ENCODE results near the gene PIK3C2A.

PIK3C2A gene

DNA sequence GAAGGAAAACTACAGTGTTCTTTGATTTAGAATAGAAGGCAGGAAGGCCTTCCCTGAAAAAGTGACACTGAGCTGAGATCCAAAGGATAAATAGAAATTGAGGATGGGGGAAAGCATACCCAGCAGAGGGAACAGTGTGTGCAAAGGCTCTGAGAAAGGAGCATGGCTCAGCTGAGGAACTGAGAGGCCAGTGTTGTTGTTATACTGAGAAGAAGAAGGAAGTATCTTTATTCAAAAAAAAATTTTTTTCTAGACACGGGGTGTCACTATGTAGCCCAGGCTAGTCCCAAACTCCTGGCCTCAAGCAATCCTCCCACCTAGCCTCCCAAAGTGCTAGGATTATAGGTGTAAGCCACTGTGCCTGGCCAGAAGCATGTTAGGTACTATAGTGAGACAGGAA lies 3.5 kb upstream of the PIK3C2A start:
- no peak for DNase-seq (ENCODE audit: low read depth in 2 of 3, low spot score in 2 of 3)

DNA sequence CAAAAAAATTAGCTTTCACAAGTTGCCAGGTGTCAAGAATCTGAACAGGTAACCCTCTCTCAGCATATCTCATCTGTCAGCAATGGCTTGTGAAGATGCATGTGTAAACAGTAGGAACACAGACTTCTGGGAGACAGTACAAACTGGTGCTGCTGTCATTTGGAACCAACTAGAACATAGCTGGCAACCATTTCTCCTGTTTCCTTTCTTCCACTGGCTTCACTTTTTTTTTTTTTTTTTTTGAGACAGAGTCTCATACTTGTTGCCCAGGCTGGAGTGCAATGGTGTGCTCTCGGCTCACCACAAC lies 2.1 kb upstream of the PIK3C2A start:
- DNase-seq (ENCODE audit: low read depth in 2 of 3, low spot score in 2 of 3) = no peak

DNA sequence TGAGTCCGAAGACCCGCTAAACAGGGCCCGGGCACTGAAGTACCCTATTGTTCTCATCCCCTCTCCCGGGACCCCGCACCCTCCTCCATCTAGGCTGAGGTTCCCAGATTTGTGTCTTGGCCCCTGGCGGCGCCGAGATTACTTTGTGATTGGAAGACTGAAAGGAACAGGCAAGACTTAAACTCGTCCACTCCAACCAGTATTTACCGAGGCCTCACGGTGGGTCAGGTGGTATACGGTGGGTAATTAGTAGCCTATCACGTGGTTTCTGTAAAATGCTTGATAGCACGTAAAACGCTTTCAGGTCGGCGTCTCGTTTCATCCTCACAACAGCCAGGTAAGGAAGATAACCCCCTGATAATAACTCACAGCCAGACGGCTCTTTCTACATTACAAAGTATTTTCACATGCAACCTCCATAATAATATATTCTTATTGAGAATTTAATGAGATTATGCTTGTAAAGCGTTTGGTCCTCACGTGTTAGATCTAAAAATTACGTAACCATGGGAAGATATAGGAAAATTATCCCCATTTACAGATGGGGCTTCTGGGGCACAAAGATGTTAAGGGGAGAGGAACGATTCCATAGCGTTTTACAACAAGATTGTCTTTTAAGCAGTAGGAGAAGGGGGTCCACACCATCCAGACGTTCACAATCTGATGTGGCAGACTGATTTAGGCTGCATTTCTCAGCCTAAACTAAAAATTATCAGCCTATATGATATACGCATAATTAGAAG lies 642 bp upstream of the PIK3C2A start:
- peak in 1 of 3 experiments; percentile 12 for DNase-seq (ENCODE audit: low read depth in 2 of 3, low spot score in 2 of 3)

DNA sequence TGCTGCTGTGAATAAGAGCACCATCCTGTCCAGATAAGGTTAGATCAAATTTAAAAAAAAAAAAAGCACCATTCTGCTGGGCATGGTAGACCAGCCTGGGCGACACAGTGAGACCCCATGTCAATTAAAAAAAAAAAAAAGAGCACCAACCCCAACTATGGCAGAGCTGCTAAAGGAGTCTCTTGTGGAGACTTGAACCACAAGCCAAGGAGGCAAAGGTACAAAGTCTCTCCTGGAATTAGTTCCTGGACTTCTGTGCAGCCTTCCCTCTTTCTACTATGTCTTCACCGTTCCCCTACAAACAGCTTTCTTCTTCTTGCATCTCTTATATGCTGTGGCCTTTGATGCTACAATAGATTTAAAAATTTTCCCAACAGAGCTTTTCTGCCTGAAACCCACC lies 1.3 kb downstream of the PIK3C2A start:
- no peak for DNase-seq (ENCODE audit: low read depth in 2 of 3, low spot score in 2 of 3)

DNA sequence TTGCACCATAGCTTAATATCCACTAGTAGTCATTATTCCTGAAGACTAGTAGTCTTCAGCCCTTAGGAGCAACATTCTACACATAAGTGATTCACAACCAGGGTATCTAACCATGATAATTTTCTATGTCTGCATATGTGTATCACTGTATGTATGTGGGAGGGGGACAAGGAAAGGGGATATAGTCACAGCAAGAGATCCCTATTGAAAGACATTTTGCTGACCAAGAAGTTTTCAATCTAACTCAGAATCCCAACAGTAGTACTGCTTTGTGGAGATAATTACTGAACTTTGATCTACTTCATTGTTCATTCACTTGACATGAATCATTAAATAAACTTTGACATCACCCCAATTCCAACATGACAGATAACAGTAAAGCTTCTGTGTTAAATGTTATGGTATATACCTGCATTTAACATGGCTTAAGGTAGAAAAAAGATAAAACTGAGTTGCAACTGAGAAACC lies 10.3 kb downstream of the PIK3C2A start:
- DNase-seq (ENCODE audit: low read depth in 2 of 3, low spot score in 2 of 3) = no peak

DNA sequence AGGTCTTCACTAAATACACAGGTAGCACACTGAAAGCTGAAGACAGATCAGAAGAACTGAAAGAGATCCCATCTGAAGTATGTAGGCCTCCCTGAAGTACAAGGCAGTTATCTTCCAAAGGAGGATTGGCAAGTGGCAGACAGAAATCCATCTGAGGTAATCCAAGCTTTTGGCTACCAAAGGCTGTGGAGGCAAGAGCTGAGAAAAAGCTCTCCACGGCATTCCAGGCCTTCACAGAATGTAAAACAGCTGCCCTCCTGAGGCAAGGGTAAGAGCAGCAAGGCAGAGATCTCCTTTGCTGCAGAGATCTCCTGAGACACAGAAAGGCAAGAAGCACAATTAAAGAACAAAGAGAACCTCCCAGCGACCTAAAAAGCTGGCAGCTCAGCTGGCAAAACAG lies 19.1 kb downstream of the PIK3C2A start:
- no peak for DNase-seq (ENCODE audit: low read depth in 2 of 3, low spot score in 2 of 3)

DNA sequence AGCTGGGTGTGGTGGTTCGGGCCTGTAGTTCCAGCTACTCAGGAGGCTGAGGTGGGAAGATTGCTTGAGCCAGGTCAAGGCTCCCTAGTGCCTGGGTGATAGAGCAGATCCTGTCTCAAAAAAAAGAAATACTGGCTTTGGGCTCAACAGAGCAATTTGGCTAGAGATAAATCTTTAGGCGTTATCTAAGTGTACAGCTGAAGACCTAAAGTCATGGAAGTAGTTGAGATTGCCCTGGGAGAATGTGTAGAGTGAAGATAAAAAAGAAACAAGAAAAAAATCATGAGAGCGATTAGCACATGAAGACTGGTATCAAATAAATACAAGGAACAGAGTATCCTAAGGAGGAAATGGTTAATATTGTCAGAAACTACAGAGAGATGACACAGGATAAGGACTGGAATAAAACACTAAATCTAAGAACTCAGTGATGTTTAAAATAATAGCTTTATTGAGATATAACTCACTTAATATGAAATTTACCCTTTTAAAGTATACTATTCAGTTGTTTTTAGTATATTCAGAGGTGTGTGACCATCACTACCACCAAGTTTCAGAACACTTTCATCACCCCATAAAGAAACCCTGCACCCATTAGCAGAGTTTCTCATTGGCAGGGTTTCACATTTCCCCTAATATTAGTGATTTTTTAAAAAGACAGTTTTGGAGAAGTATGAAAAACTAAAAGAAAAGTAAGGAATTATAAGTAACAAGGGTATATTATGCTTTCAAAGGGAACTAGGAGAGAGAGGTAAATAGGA lies 20.7 kb downstream of the PIK3C2A start:
- no peak for DNase-seq (ENCODE audit: low read depth in 2 of 3, low spot score in 2 of 3)

DNA sequence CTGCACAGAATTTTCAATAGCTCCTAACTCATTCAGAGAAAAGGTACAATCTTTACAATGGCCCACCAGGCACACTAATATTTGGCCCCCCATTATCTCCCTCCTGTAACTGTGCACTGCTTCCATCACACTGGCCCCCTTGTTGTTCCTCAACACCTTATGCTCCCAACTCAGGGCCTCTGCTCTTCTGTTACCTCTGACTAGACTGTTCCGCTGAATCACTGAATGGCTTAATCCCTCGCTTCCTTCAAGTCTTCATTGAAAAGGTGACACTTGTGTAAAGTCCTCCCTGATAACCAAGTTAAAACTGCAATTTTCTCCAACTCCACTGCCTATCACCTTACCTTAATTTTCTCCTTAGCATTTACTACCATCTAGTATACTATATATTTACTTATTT lies 21.8 kb downstream of the PIK3C2A start:
- DNase-seq (ENCODE audit: low read depth in 2 of 3, low spot score in 2 of 3) = no peak

DNA sequence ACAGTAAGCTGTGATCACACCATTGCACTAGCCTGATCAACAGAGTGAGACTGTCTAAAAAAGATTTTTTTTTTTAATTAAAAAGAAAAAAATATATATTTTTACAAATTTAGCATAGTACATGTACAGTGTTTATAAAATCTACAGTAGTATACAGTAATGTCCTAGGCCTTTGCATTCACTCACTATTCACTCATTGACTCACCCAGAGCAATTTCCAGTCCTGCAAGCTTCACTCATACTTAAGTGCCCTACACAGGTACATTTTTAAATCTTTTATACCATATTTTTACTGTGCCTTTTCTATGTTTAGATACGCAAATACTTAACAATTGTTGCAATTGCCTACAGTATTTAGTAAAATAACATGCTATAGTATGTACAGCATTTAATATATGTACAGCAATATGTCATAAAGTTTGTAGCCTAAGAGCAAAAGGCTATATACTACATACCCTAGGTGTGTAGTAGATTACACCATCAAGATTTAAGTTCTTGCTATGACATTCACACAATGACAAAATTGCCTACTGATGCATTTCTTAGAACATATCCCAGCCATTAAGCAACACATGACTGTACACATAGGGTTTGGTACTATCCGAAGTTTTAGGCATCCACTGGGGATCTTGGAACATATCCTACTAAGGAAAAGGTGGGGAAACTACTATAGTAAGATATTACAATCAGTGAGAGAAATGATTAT lies 22.8 kb downstream of the PIK3C2A start:
- DNase-seq (ENCODE audit: low read depth in 2 of 3, low spot score in 2 of 3) = no peak

DNA sequence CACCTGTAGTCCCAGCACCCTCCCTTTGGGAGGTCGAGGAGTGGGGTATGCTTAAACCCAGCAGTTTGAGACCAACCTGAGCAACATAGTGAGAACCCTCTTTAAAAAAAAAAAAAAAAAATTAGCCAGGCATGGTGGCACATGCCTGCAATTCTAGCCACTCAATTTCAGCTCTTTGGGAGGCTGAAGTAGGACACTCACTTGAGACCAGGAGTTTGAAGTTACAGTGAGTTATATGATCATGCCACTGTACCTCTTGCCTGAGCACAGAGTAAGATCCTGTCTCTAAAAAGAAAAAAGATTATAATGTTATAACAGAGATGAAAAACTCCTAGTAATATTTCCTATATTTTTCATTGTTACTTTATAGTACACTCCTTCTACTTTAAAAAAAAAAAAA lies 23.9 kb downstream of the PIK3C2A start:
- DNase-seq (ENCODE audit: low read depth in 2 of 3, low spot score in 2 of 3) = no peak

DNA sequence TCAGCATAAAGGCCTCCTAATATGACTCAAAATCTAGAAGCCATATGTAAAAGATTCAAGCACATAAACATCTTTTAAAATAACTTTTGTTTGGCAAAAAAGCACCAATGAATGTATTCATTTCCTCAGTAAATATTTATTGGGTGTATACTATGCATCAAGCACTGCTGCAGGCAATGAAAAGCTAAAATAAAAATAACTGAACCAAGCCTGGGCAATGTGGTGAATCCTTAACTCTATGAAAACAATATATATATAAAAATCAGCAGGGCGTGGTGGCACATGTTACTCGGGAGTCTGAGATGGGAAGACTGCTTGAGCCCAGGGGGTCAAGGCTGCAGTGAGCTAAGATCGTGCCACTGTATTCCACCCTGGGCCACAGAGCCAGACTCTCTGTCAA lies 27.8 kb downstream of the PIK3C2A start:
- no peak for DNase-seq (ENCODE audit: low read depth in 2 of 3, low spot score in 2 of 3)

DNA sequence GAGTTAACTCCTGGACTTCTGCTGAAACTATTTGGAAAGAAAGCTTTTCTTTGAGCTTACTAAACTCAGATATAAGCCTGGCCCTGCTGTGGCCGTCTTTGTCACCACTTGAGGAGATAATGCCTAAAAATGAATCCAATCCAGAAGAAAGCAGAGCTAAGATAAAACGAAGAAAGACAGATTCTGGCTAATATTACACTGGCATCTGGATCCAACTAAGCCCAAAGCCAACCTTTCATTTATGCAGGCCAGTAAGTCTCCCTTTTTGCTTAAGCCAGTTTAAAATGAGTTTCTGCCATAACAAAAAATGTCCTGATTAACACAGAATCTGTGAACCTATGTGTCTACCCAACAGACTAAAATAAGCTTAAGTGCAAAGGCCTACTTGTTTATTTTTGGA lies 34.5 kb downstream of the PIK3C2A start:
- no peak for DNase-seq (ENCODE audit: low read depth in 2 of 3, low spot score in 2 of 3)

DNA sequence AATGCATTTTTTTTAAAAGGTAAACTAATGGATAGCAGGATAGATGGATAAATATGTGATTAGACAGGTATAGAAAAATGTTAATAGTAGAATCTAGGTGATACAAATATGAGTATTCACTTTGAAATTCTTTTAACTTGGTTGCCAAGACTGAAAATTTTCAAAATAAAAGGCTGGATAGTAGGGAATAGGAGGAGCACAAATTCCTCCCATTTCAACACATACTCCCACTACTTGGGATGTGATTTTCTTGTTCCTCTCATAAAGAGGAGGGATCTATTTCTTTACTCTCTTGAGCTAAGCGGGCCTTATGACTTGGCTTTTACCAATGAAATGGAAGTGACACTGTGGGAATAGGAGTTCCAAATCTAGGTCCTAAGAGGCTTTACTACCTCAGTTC lies 35.9 kb downstream of the PIK3C2A start:
- DNase-seq (ENCODE audit: low read depth in 2 of 3, low spot score in 2 of 3) = no peak

DNA sequence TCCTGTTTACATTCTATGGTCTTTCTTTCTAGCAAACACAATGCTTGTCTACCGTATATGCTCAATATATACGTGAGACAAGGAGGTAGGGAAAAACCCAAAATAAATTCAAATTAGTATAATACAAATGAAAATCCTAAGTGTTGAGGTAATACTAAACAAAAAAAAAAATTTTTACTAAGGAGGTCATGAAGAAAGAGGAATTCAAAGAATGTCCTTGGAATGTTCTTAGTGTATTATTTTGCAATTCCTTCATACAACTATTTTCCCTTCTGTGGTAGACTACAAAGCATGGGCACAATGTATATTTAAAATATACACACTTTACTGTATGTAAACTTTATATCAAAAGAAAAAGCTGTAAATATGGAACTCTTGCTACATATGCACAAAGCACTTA lies 36.4 kb downstream of the PIK3C2A start:
- DNase-seq (ENCODE audit: low read depth in 2 of 3, low spot score in 2 of 3) = no peak

DNA sequence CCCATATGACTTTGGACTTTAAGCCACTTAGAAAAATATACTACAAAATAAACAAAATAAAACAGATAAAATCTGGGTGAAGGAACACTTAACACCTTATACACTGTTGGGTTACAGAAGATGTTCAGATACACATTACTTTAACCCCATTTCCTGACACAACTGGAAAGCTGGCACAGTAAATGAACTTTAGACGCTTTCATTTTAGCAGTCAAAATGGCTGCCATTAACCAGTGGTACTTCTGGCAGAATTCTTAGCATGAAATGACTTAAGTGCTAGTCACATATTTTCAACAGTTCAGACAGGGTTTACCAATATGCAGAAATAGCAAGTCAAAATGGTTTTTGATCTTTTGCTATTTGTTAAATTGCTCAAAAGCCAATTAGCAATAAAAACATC lies 37.9 kb downstream of the PIK3C2A start:
- DNase-seq (ENCODE audit: low read depth in 2 of 3, low spot score in 2 of 3) = no peak

DNA sequence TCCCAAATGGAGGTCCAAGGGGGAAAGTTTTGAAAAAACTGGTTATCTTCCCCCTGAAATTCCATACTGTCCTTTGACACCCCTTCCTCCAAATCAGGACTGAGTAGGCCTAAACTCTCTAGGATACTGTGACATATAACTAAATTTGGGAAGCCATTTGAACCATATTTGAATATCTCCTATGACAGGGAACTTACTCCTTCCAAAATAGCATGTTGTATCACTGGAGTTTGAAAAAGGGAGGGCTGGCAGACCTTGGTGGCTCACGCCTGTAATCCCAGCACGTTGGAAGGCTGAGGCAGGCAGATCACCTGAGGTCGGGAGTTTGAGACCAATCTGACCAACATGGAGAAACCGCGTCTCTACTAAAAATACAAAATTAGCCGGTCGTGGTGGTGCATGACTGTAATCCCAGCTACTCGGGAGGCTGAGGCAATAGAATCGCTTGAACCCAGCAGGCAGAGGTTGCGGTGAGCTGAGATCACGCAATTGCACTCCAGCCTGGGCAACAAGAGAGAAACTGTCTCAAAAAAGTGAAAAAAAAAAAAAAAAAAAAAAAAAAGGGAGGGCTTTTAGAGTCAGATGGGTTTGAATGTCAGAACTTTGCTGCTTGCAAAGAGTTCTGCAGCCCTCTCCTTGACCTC lies 42.4 kb downstream of the PIK3C2A start:
- no peak for DNase-seq (ENCODE audit: low read depth in 2 of 3, low spot score in 2 of 3)

DNA sequence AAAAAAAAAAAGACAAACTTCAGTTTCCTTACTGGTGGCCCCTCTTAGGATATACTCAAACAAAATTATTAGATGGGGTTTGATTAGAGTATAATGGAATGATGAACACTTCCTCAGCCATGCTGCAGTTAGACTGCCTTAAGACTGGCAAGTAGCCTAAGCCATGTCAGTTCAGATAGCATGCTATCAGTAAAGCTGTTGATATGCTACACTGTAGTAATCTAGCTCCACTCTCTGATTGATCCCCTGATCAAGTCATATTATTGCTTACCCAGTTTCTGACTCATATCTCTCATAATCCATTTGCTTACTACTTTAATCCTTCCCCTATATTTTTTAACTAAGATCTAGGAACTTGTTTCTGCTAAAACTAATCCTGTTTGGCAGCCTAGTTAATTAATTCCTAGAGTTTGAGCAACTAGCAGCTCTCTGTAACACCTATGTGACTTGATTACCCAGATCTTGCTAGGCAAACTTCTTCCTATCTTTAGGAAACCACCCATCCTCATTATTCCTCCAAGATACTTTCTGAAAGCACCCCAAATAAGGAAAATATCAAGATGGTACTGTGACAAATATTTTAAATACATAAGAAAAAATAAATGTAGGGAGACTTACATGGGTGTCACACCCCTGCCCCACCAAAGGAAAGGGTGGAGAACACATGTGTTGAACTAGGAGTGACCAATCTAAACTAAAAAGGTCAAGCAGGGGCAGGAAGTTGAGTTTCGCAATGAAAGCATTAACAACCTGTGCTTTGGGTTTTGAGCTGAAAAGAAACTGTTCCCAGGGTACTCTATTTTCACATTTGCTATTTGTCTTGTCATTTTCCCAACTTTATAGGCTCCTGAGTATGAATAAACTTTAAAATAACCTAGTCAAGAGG lies 43.2 kb downstream of the PIK3C2A start:
- no peak for DNase-seq (ENCODE audit: low read depth in 2 of 3, low spot score in 2 of 3)

DNA sequence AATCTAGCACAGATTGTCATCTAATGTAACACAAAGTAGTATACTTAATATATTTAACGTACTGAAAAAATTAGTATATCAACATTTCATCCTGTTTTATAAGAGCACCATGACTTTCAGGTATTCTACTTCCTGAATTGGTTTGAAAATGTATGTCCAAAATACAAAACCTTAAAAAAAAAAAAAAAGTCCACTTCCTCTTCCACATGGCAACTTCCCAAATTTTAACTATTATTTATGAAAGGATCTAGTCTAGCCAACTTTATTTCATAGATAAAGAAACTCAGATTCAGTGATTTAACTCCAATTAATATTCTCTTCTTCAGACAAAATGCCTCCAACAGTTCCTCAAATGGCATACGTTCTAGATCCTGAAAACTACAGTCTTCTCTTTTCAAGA lies 44.0 kb downstream of the PIK3C2A start:
- no peak for DNase-seq (ENCODE audit: low read depth in 2 of 3, low spot score in 2 of 3)

DNA sequence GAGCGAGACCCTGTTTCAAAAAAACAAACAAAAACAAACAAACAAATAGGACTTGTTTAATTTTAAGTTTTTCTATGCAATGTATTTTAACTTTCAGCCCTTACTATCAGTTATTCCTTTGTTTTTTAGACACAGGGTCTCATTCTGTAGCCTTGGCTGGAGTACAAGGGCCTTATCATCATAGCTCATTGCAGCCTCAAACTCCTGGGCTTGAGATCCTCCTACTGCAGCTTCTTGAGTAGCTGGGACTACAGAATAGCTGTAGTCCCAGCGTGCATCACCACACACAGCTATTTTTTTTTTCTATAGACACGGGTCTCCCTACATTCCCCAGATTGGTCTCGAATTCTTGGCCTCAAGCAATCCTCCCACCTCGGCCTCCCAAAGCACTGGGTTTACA lies 44.5 kb downstream of the PIK3C2A start:
- no peak for DNase-seq (ENCODE audit: low read depth in 2 of 3, low spot score in 2 of 3)

DNA sequence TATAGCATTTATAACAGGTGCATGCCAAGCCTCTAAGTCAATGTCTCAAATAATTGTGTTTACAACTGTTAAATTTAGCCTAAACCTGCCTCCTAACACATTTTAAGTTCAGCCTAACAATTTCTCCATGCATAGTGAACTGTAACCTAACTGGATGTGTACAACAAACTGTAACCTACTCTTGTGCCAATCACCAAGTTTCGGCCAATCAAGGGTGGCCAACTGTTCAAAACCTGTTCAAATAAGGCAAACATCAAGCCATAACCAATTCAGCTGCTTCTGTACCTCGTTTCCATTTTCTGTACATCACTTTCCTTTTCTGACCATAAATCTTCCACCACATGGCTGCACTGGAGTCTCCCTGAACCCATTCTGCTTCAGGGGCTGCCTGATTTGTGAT lies 45.4 kb downstream of the PIK3C2A start:
- DNase-seq (ENCODE audit: low read depth in 2 of 3, low spot score in 2 of 3) = no peak

DNA sequence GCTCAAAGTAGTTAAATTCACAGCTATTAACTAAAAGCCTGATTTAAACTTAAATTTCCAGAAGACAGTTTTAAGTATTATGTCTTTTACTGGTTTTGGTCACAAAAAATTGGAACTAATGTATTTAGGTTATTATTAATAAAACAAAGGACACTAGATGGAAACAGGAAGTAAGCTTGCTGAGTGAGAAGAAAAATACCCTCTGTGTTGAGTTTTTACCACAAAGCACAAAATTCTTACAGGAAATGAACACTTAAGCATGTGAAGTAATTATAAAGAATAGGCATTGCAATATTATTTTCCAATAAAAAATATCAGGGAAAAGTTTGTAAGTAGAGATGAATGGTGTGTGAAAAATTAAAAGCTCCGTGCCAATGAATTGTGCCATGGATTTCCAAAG lies 46.3 kb downstream of the PIK3C2A start:
- no peak for DNase-seq (ENCODE audit: low read depth in 2 of 3, low spot score in 2 of 3)
